Osteoblast (primary cell): Measurements from ENCODE around the gene PICK1. TPM values are rescaled to one million over a fixed set of nuclear protein-coding genes. Genes with fewer than 3 reads are reported as not detected.
"Not testable (repeated sequence)": the region's sequence is repeated elsewhere in the genome, so short reads cannot be mapped to it uniquely, and the experiment has no call there.

ENCODE experiments used
- DNase-seq: peaks from one replicate; pipeline ENCODE4 v3.0.0; 2011; ENCODE audit warnings: low spot score, mixed read lengths; ENCODE audit not compliant: insufficient read length; ENCODE audit errors: missing footprints
- H2AFZ ChIP-seq: 2 replicates; pipeline ENCODE4 v1.6.0; 2011; ENCODE audit warnings: mild to moderate bottlenecking, low read length
- H3K27ac ChIP-seq: 2 replicates; pipeline ENCODE4 v1.5.1; 2011; ENCODE audit warnings: mild to moderate bottlenecking, low read depth, low read length, moderate library complexity
- H3K27me3 ChIP-seq: 2 replicates; pipeline ENCODE4 v1.6.0; 2012; ENCODE audit warnings: mild to moderate bottlenecking, control low read depth, inconsistent platforms, low read length, moderate library complexity; ENCODE audit not compliant: insufficient read depth
- H3K36me3 ChIP-seq: 2 replicates; pipeline ENCODE4 v1.5.1; 2011; ENCODE audit warnings: mild to moderate bottlenecking, low read length, control low read depth, moderate library complexity; ENCODE audit not compliant: insufficient read depth
- H3K4me1 ChIP-seq: 2 replicates; pipeline ENCODE4 v1.5.1; 2011; ENCODE audit warnings: mild to moderate bottlenecking, low read length, control low read depth, moderate library complexity; ENCODE audit not compliant: insufficient read depth
- H3K4me2 ChIP-seq: 2 replicates; pipeline ENCODE4 v1.6.0; 2011; ENCODE audit warnings: mild to moderate bottlenecking, low read length; ENCODE audit not compliant: insufficient read depth
- H3K4me3 ChIP-seq: fragments of 200-600 bp; sonication (generic); 3 replicates; pipeline ENCODE4 v1.5.1; 2012; ENCODE audit warnings: mild to moderate bottlenecking, low read length, inconsistent platforms; ENCODE audit not compliant: insufficient read depth
- H3K79me2 ChIP-seq: 2 replicates; pipeline ENCODE4 v1.6.0; 2012; ENCODE audit warnings: mild to moderate bottlenecking, low read length, control low read depth, inconsistent platforms; ENCODE audit not compliant: insufficient read depth
- H3K9me3 ChIP-seq: 2 replicates; pipeline ENCODE4 v1.5.1; 2011; ENCODE audit warnings: low read depth, low read length, control low read depth
- H4K20me1 ChIP-seq: 2 replicates; pipeline ENCODE4 v1.6.0; 2012; ENCODE audit warnings: mild to moderate bottlenecking, low read length, control low read depth; ENCODE audit not compliant: insufficient read depth
- total RNA-seq: library from RNA; depleted of rRNA; stranded (reverse); fragments of >200 nt; gene quantifications from 2 replicates; pipeline ENCODE4 v1.2.3, GENCODE V29; 2012
- TF ChIP-seq, protein P1 (sequence below): IDR thresholded peaks from 2 replicates; pipeline ENCODE4 v1.5.1; 2011; ENCODE audit warnings: mild to moderate bottlenecking, low read depth, low read length, moderate library complexity; ENCODE audit errors: extremely low read depth

The PICK1 gene
- total RNA-seq, 1 donor = 15.6 TPM

DNA sequence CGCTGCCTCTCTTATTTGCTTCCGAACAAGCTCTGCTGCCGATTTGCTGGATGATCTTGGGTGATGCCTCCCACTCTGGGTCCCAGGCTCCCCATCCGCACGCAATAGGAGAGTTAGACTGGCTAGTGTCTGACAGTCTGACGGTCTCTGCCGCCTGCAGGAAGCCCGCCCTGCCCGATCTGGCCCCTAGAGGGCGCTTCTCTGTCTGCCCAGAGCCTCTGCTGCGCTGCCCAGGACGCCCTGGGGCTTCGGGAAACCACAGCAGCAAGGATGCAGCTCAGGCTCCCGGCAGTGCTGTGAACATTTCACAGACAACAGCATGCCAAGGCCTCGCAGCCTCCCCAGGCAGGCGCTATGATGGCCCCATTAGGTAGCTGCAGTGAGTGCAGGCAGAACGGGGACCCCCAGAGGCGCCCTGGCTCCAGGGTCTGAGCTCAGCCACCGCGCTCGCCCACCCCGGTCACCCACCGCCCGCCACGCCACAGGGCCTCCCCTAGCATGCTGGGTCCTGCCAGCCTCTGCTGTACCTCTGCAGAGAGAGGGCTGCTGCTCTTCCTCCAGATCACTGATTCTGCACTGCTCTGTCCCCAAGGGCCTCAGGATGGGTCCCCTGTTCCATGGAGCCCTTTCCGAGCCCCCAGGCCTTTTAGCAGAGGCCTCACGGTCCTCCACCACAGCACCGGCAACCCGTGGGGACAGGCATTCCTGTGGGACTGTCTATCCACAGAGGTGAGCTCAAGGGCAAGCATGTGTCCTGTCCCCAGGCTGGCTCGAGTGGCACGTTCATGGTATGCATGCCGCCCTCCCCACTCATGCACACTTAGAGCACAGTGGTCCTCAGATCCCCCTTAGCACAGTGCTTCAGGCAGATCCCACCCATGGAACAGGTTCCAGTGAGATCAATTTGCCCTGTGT is 57.5 kb downstream of the PICK1 start:
- no peak overlapping the region for H3K4me3 ChIP-seq
- no peaks in the 10 kb centered on the region for H3K9me3 ChIP-seq
- no peak overlapping the region for H3K27ac ChIP-seq
- no peaks in the 10 kb centered on the region for H4K20me1 ChIP-seq
- no peaks in the 10 kb centered on the region for H3K4me1 ChIP-seq
- no peaks in the 10 kb centered on the region for H3K36me3 ChIP-seq
- peak overlapping the region; percentile 20 for H2AFZ ChIP-seq
- DNase-seq = peak; percentile 100
- no peaks in the 10 kb centered on the region for H3K79me2 ChIP-seq
- TF ChIP-seq, protein P1, sequence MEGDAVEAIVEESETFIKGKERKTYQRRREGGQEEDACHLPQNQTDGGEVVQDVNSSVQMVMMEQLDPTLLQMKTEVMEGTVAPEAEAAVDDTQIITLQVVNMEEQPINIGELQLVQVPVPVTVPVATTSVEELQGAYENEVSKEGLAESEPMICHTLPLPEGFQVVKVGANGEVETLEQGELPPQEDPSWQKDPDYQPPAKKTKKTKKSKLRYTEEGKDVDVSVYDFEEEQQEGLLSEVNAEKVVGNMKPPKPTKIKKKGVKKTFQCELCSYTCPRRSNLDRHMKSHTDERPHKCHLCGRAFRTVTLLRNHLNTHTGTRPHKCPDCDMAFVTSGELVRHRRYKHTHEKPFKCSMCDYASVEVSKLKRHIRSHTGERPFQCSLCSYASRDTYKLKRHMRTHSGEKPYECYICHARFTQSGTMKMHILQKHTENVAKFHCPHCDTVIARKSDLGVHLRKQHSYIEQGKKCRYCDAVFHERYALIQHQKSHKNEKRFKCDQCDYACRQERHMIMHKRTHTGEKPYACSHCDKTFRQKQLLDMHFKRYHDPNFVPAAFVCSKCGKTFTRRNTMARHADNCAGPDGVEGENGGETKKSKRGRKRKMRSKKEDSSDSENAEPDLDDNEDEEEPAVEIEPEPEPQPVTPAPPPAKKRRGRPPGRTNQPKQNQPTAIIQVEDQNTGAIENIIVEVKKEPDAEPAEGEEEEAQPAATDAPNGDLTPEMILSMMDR = peak; percentile 93
- no peaks in the 10 kb centered on the region for H3K27me3 ChIP-seq
- no peak overlapping the region for H3K4me2 ChIP-seq

DNA sequence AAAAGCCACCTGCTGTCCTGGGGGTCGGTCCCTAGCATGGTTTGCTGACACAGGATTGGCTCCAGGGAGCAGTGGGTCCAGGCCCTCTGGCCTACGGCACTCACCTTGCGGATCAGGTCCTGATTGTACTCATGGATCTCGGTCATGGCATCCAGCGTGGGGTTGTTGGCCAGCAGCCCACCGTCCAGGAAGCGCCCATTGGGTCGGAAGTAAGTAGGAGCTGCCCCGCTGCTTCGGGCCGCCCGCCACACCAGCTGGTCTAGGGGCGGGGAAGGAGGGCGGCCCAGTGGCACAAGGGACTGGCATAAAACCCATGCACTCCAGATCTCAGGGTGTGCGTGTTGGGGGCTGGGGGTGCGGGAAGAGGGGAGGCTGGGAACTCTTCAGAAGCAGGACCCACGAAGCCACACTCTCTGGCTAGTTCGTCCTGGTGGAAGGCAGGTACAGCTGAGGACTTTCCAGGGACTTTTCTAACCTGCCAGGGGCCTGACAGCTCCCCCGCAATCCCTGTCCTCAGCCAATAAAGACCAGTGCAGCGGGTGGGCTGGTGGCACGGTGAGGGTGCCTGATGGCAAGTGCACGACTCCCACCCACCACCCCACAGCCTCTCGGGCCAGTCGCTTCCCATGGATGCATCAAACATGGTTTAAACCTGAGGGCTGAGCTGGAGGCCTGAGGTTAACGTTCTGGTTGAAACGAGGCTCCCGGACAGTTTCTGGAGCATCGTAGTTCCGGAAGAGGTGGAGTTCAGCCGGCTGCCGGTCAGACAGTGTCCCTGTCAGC is 58.4 kb downstream of the PICK1 start:
- DNase-seq = peak; percentile 66
- no peak overlapping the region for H3K4me2 ChIP-seq
- no peaks in the 10 kb centered on the region for H3K9me3 ChIP-seq
- no peaks in the 10 kb centered on the region for H3K27me3 ChIP-seq
- TF ChIP-seq, protein P1 = no peak
- H4K20me1 ChIP-seq = no peaks in the 10 kb centered on the region
- H3K36me3 ChIP-seq = no peaks in the 10 kb centered on the region
- no peaks in the 10 kb centered on the region for H3K79me2 ChIP-seq
- H3K4me3 ChIP-seq = no peak overlapping the region
- H3K27ac ChIP-seq = no peak overlapping the region
- no peak overlapping the region for H2AFZ ChIP-seq
- no peaks in the 10 kb centered on the region for H3K4me1 ChIP-seq

DNA sequence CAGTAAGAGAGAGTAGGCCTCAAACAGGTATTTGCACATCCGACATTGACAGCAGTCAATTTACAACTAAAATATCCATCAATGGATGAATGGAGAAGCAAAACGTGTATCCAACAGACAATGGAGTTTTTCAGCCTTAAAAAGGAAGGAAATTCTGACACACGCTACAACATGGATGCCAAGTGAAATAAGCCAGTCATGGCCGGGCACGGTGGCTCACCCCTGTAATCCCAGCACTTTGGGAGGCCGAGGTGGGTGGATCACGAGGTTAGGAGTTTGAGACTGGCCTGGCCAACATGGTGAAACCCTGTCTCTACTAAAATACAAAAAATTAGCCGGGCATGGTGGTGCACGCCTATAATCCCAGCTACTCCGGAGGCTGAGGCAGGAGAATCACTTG is 60.4 kb downstream of the PICK1 start:
- H3K36me3 ChIP-seq, H3K79me2 ChIP-seq, H2AFZ ChIP-seq, H4K20me1 ChIP-seq, H3K9me3 ChIP-seq, H3K4me2 ChIP-seq, H3K27ac ChIP-seq, H3K27me3 ChIP-seq, DNase-seq, H3K4me3 ChIP-seq, H3K4me1 ChIP-seq: not testable (repeated sequence)

DNA sequence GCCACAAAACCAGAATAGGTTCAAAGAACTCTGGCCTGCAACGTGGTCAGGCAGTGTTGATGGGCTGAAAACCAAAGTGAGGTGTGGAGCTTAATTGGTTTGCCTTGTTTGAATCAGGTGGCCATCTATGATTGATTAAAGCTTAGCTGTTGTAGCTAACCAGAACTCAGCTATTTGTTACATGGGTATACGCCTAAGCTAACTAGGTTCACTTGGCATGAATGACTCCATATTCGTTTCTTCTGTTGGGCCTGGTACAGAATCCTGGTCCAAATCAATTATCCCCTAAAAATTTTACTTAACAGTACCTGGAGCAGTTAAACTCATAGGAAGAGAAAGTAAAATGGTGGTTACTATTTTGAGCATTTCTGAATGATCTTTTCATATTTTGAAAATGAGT is 61.0 kb downstream of the PICK1 start:
- Histone ChIP-seq H2AFZ (no peak overlapping the region), H3K27me3 (no peaks in the 10 kb centered on the region), H3K9me3 (no peaks in the 10 kb centered on the region), H3K27ac (no peak overlapping the region), H4K20me1 (no peaks in the 10 kb centered on the region), H3K36me3 (no peaks in the 10 kb centered on the region), H3K4me1 (no peaks in the 10 kb centered on the region), H3K4me2 (no peak overlapping the region), H3K4me3 (no peak overlapping the region), H3K79me2 (no peaks in the 10 kb centered on the region)
- TF ChIP-seq, protein P1 = no peak
- DNase-seq = peak; percentile 73

DNA sequence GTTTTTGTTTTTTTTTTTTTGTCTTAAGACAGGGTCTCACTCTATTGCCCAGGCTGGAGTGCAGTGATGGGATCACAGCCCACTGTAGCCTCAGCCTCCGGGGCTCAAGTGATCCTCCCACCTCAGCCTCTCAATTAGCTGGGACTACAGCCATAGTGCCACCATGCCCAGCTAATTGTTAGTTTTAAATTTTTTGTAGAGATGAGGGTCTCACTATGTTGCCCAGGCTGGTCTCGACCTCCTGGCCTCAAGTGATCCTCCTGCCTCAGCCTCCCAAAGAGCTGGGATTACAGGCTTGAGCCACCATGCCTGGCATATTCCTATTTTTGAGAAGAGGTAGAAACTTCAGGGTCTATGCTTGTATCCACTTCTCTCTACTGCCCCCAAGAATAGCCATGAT is 61.5 kb downstream of the PICK1 start:
- not testable (repeated sequence) for H3K79me2 ChIP-seq, H3K27me3 ChIP-seq, H3K36me3 ChIP-seq, H4K20me1 ChIP-seq, H3K4me3 ChIP-seq, H3K4me2 ChIP-seq, H2AFZ ChIP-seq, DNase-seq, H3K9me3 ChIP-seq, H3K4me1 ChIP-seq, H3K27ac ChIP-seq
